Thyroid gland (tissue), 4 donors: ENCODE results near the gene DDX17. TPM values are rescaled to one million over a fixed set of nuclear protein-coding genes. Genes with fewer than 3 reads are reported as not detected.

ENCODE experiments used
- DNase-seq, 2 donors: peaks; one replicate each; pipeline ENCODE4 v3.0.0-alpha.2; 2019
- H3K27ac ChIP-seq, 3 donors: fragments of 200-600 bp; sonication (generic); 1 replicate in 2 of 3; 2 replicates in 1 of 3; pipeline ENCODE4 v1.5.1; 2016 to 2019; ENCODE audit warnings: mild to moderate bottlenecking in 1 of 3, moderate library complexity in 1 of 3
- H3K27me3 ChIP-seq: fragments of 200-600 bp; sonication (generic); one replicate; pipeline ENCODE4 v1.5.1; 2019
- H3K36me3 ChIP-seq, 2 donors: fragments of 200-600 bp; sonication (generic); one replicate each; pipeline ENCODE4 v1.5.1; 2016 to 2019
- H3K4me1 ChIP-seq, 2 donors: fragments of 200-600 bp; sonication (generic); one replicate each; pipeline ENCODE4 v1.5.1; 2017 to 2019
- H3K4me3 ChIP-seq, 3 donors: fragments of 200-600 bp; sonication (generic); replicated peaks in 1 of 3; 1 replicate in 2 of 3; 2 replicates in 1 of 3; pipeline ENCODE4 v1.5.1; 2016; ENCODE audit warnings: mild to moderate bottlenecking in 1 of 3
- H3K9me3 ChIP-seq: fragments of 200-600 bp; sonication (generic); one replicate; pipeline ENCODE4 v1.5.1; 2017
- POLR2A ChIP-seq, 2 donors: fragments of 450-650 bp; IDR thresholded peaks; one replicate each; pipeline ENCODE4 v1.6.1; 2017; ENCODE audit warnings: antibody characterized with exemption in 2 of 2, mild to moderate bottlenecking in 2 of 2, moderate library complexity in 1 of 2
- WGBS, 2 donors: methylation state at CpG; one replicate each; pipeline ENCODE4 v1.1.5; 2017; 5-methylcytosine and 5-hydroxymethylcytosine counted together
- intact Hi-C: fragments of 100-400 bp; cut with DNase I; formaldehyde crosslinking; loops from one replicate; pipeline ENCODE4 v1.15.1; 2023
- total RNA-seq, 4 donors: library from RNA; depleted of rRNA; stranded (reverse); fragments of >200 nt; gene quantifications; one replicate each; pipeline ENCODE4 v1.2.3, GENCODE V29; 2016
- TF ChIP-seq, protein P1 (sequence below), 6 experiments: fragments of 200-600 bp in 3 of 6; fragments of 450-650 bp in 3 of 6; sonication (generic) in 3 of 6; IDR thresholded peaks; one replicate each; pipeline ENCODE4 v1.5.1; 2016 to 2019; ENCODE audit warnings: antibody characterized with exemption in 6 of 6, mild to moderate bottlenecking in 2 of 6, inconsistent platforms in 1 of 6, moderate library complexity in 1 of 6

DDX17 gene
- total RNA-seq, 4 donors from 2014 or later = 594 to 1,014 (median 833) TPM

DNA sequence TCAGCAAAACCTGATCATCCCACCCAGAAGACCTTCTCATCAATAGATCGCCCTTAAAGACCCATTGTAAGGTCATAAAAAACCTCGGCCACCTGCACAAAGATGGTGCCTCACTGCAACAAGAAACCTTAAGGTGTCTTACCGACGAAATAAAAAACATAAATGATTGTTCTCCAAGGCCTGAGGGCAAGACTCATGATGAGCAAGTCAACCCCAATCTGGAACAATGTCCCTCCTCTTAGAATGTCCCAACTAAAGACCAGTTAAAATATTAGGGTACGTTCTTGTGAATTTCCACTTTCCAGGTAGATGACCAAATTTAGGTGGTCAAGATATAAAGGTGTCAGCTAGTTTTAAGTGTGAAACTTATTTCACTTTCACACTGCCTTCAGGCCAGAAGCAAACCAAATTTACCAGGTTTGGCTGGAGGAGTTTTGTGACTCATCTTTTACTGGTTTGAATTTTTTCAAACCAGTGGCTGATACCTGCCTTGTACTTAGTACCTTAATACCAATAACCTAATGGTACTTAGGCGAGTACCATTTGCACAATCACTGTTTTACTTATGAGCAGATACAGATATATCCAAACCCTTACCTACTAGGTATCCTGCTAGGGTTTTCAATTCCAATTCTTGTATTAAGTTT, 23.3 kb downstream of the DDX17 start:
- no peak for TF ChIP-seq POLR2A (IDR thresholded peaks at IDR 0.05)
- TF ChIP-seq, protein P1, sequence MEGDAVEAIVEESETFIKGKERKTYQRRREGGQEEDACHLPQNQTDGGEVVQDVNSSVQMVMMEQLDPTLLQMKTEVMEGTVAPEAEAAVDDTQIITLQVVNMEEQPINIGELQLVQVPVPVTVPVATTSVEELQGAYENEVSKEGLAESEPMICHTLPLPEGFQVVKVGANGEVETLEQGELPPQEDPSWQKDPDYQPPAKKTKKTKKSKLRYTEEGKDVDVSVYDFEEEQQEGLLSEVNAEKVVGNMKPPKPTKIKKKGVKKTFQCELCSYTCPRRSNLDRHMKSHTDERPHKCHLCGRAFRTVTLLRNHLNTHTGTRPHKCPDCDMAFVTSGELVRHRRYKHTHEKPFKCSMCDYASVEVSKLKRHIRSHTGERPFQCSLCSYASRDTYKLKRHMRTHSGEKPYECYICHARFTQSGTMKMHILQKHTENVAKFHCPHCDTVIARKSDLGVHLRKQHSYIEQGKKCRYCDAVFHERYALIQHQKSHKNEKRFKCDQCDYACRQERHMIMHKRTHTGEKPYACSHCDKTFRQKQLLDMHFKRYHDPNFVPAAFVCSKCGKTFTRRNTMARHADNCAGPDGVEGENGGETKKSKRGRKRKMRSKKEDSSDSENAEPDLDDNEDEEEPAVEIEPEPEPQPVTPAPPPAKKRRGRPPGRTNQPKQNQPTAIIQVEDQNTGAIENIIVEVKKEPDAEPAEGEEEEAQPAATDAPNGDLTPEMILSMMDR (IDR thresholded peaks at IDR 0.05) = no peak
- Histone ChIP-seq H3K4me1 (peaks cover 5 to 8% of the 10 kb centered on the region in 2 donors), H3K36me3 (peaks cover 64 to 68% of the 10 kb centered on the region in 2 donors), H3K27ac (no peak overlapping the region), H3K27me3 (no peaks in the 10 kb centered on the region), H3K9me3 (no peaks in the 10 kb centered on the region), H3K4me3 (no peak overlapping the region)
- WGBS, 2 donors = 93 to 95% methylated on average over 6 of the region's 6 CpGs
- intact Hi-C loops = no loop called here
- DNase-seq = no peak

DNA sequence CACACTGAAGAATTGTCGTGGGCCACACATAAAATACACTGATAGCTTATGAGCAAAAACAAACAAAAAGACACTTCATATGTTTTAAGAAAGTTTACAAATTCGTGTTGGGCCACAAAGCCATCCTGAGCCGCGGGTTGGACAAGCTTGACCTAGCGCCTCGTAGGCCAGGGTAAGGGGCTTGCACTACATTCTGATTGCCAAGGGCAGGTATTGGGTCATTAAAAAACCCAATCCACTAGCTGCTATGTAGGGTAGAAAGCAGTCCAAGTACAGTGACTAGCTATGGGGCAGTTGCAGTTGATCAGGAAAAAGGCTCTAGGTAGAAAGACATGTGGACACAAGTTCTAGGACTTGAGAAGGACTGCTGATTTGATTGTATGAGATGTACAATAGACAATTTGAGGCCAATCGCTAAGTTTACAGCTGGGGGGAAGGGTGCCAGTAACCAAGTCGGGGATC, 24.2 kb downstream of the DDX17 start:
- Histone ChIP-seq H3K4me3 (no peak overlapping the region), H3K27ac (no peak overlapping the region), H3K36me3 (peaks cover 55 to 59% of the 10 kb centered on the region in 2 donors), H3K4me1 (peaks cover 5 to 8% of the 10 kb centered on the region in 2 donors), H3K27me3 (no peaks in the 10 kb centered on the region), H3K9me3 (no peaks in the 10 kb centered on the region)
- 89 to 91% methylated on average over 8 of the region's 8 CpGs for WGBS, 2 donors
- intact Hi-C loops = no loop called here
- no peak for DNase-seq
- TF ChIP-seq, protein P1 (IDR thresholded peaks at IDR 0.05) = no peak
- no peak for TF ChIP-seq POLR2A (IDR thresholded peaks at IDR 0.05)

DNA sequence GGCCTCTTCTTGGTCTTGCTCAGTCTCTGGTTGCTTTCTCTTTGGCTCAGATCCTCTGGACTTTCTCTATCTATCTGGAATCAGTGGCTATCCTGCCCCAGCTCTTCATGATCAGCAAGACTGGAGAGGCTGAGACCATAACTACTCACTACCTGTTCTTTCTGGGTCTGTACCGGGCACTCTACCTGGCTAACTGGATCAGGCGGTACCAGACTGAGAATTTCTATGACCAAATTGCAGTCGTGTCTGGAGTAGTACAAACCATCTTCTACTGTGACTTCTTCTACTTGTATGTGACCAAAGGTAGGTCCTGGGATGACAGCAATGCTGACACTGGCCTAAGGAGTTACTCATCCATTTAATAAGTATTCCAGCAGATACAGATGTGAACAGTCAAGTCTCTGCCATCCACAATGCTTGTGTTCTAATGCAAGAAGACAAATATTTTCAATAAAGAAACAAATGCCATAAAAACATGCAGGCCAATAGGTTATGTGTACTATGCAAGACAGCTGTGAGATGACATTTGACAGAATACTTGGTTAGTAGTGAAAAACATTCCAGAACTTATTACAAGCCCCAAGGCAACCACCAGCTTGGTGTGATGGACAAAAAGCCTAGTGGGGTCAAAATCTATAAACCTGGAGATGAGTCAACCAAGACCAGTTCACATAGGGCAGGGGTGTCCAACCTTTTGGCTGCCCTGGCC, 24.8 kb downstream of the DDX17 start:
- 93 to 100% methylated on average over 3 of the region's 3 CpGs for WGBS, 2 donors
- H3K27ac ChIP-seq = no peak overlapping the region
- H3K36me3 ChIP-seq = peaks cover 50 to 53% of the 10 kb centered on the region in 2 donors

DNA sequence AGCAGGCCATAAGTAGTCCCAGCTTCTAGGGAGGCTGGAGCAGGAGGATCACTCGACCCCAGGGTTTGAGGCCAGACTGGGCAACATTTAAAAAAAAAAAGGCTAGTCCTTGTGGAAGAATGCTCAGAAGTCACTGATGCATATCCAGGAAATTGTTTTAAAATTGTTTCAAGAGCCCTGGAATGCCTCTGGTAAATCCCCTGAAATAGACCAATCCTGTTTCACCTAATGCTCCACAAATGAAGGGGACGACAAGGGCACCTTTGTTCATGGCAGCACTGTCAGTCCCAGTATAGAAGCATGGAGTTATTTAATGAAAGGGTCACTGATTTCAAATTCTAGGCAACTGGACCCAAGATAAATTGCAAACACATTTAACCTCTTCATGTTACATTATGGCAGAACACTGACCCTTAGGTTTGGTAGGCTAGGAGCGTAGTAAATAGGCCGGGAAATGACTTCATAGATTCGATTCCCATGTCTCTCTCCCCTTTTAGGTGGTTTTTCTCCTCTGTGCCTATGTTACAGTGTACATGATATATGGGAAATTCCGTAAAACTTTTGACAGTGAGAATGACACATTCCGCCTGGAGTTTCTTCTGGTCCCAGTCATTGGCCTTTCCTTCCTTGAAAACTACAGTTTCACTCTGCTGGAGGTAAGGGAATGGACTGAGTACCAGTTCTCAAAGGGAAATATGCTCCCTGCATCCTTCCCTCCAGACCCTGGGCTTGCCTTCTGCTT, 26.8 kb downstream of the DDX17 start:
- Histone ChIP-seq H3K36me3 (peaks cover 29 to 33% of the 10 kb centered on the region in 2 donors), H3K9me3 (no peaks in the 10 kb centered on the region), H3K4me3 (no peak overlapping the region), H3K27ac (peak overlapping the region in 1 of 3 donors; percentile 5), H3K4me1 (peaks cover 5 to 8% of the 10 kb centered on the region in 2 donors), H3K27me3 (no peaks in the 10 kb centered on the region)
- no peak for DNase-seq
- 70% methylated on average over 7 of the region's 7 CpGs for WGBS, 2 donors
- intact Hi-C loops = no loop called here
- TF ChIP-seq, protein P1 (IDR thresholded peaks at IDR 0.05) = no peak
- no peak for TF ChIP-seq POLR2A (IDR thresholded peaks at IDR 0.05)

More for the DNA sequence above, 24.8 kb downstream of the DDX17 start:
- no peaks in the 10 kb centered on the region for H3K9me3 ChIP-seq
- peaks cover 5 to 8% of the 10 kb centered on the region in 2 donors for H3K4me1 ChIP-seq
- intact Hi-C loops = no loop called here
- no peaks in the 10 kb centered on the region for H3K27me3 ChIP-seq
- TF ChIP-seq, protein P1 (IDR thresholded peaks at IDR 0.05) = no peak
- no peak for TF ChIP-seq POLR2A (IDR thresholded peaks at IDR 0.05)
- no peak for DNase-seq
- H3K4me3 ChIP-seq = no peak overlapping the region
